Measurements from ENCODE around the gene KCTD1. TPM values are rescaled to one million over a fixed set of nuclear protein-coding genes. Genes with fewer than 3 reads are reported as not detected.

Gene KCTD1
- total and polyA plus RNA-seq, 10 of the 15 experiments (the other 5 are each of a cell fraction or from before 2014, with no cell fraction given): 1.5 to 13.4 (median 5.5) TPM

DNA sequence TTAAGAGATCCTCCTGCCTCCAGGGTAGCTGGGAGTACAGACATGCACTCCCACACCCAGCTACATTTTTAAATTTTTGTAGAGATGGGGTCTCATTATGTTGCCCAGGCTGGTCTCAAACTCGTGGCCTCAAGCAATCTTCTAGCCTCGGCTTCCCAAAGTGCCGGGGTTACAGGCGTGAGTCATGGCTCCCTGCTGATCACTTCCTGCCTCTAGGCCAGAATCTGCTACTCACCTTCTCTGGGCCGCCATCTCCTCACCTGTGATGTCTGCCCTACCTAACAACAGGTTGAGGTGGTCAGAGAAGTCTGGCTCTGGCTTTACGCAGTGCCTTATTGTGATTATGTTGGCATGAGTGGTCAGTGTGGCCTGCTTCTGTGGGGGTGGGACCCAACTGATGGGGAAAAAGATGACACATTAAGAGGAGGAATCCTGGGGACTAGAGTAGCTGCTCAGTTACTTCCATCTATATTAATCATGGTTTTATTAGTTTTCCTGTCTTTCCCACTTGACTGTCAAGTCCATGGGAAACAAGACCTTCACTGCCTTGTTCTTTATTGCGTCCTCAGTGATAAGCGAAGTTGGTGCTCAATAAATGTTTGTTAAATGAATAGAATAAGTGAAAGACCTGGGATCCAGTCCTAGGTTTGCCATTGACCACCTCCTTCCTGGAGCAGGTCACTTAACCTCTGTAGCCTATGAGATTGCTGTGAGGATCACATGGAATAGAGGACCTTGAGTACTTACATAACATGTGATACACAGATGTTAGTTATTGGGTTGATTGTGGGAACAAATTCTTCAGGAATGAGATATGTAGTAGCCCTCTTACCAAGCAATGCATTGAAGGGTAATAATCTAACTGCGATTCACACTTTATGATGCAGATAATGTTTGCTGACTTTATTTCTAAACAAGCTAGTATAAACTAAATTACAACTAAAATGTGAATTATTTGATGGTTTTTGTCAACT, 15.7 kb downstream of the KCTD1 start:
- Histone ChIP-seq H3K4me3 (no peak overlapping the region), H3K4me2 (ENCODE audit: control insufficient read depth, insufficient read depth) (no peak overlapping the region), H4K20me1 (ENCODE audit: control insufficient read depth, insufficient read depth) (no peaks in the 10 kb centered on the region), H3K27ac (ENCODE audit: control insufficient read depth, insufficient read depth) (no peak overlapping the region), H3K36me3 (ENCODE audit: control insufficient read depth in 2 of 2, insufficient read depth in 2 of 2, low read length in 1 of 2) (no peaks in the 10 kb centered on the region), H2AFZ (ENCODE audit: control insufficient read depth, low read depth, low read length) (no peak overlapping the region), H3K27me3 (replicated peaks in 1 of 2; ENCODE audit: control insufficient read depth in 2 of 2, insufficient read depth in 2 of 2, low read length in 1 of 2) (no peaks in the 10 kb centered on the region), H3K4me1 (ENCODE audit: control insufficient read depth, insufficient read depth, low read length) (no peaks in the 10 kb centered on the region; the same call in 1 of the 2 replicates), H3K79me2 (ENCODE audit: control insufficient read depth, insufficient read depth, low read length) (no peaks in the 10 kb centered on the region), H3K9ac (ENCODE audit: control insufficient read depth, insufficient read depth, low read length) (no peak overlapping the region), H3K9me3 (replicated peaks; ENCODE audit: control insufficient read depth, insufficient read depth, low read length) (no peaks in the 10 kb centered on the region)
- intact Hi-C loops (cut with micrococcal nuclease; ENCODE audit: unreplicated experiment) (no loop called here), in situ Hi-C loops (cut with MboI) (no loop called here)
- ChIA-PET CTCF (interaction anchor here (1.0 to 1.7 kb wide), 2 partner anchors 149 to 169 kb away, joined by 3 to 5 read pairs; no protein-coding TSS in a partner anchor), SMC1A (ENCODE audit: uncharacterized antibody, unreplicated experiment) (interaction anchor here (0.9 to 1.1 kb wide), 3 partner anchors 9 to 12 kb away, joined by 3 to 5 read pairs (median 3); no protein-coding TSS in a partner anchor), RAD21 (ENCODE audit: unreplicated experiment) (no interaction called here), POLR2A (interaction anchor here (0.6 kb wide), 1 partner anchor 162 kb away, joined by 3 read pairs; no protein-coding TSS in a partner anchor)
- BruUV-seq (replicated peaks): no TSS peak
- ATAC-seq (no peak), FAIRE-seq (no peak), DNase-seq (ENCODE audit: low read depth, low spot score) (no peak)
- TF ChIP-seq, protein P1, sequence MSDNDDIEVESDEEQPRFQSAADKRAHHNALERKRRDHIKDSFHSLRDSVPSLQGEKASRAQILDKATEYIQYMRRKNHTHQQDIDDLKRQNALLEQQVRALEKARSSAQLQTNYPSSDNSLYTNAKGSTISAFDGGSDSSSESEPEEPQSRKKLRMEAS (IDR thresholded peaks at IDR 0.05; ENCODE audit: low read depth, low read length): no peak
- TF ChIP-seq NBN (IDR thresholded peaks at IDR 0.05) (no peak), TBL1XR1 (IDR thresholded peaks at IDR 0.05; ENCODE audit: low read depth, low read length) (no peak), ATF7 (IDR thresholded peaks at IDR 0.05; ENCODE audit: low read depth) (no peak), RCOR1 (conservative IDR thresholded peaks at IDR 0.05; ENCODE audit: low read depth, low read length) (no peak), RBBP5 (conservative IDR thresholded peaks at IDR 0.05) (no peak), POLR2AphosphoS2 (IDR thresholded peaks at IDR 0.05; ENCODE audit: low read depth, low read length) (no peak), FOXK2 (IDR thresholded peaks at IDR 0.05) (no peak), EED (IDR thresholded peaks at IDR 0.05; ENCODE audit: low read depth) (no peak), NFYA (IDR thresholded peaks at IDR 0.05; ENCODE audit: borderline replicate concordance, low read depth, low read length) (no peak), EGR1 (IDR thresholded peaks at IDR 0.05; ENCODE audit: borderline replicate concordance in 1 of 2, low read depth in 2 of 2, low read length in 2 of 2) (no peak), EP300 (IDR thresholded peaks at IDR 0.05; ENCODE audit: borderline replicate concordance in 1 of 2, control insufficient read depth in 1 of 2, low read depth in 2 of 2, low read length in 2 of 2) (no peak), ZNF622 (IDR thresholded peaks at IDR 0.05) (no peak), STAT3 (IDR thresholded peaks at IDR 0.05; ENCODE audit: low read depth, low read length) (no peak), NRF1 (conservative IDR thresholded peaks at IDR 0.05; ENCODE audit: low read depth, low read length) (no peak), LARP7 (IDR thresholded peaks at IDR 0.05) (no peak), YY1 (IDR thresholded peaks at IDR 0.05; ENCODE audit: low read depth, low read length) (no peak)
- WGBS (ENCODE audit: insufficient coverage, insufficient replicate concordance, low lambda C conversion rate, missing lambda C conversion rate): 74% methylated on average over 9 of the region's 9 CpGs
